ENCODE data around the gene DUSP22. TPM values are rescaled to one million over a fixed set of nuclear protein-coding genes. Genes with fewer than 3 reads are reported as not detected.
A peak's percentile ranks its signal among the peaks of the same experiment; 100 is the strongest.

Gene DUSP22
- total RNA-seq, 1 donor, result 17.0 TPM

- no peak for DNase-seq (ENCODE audit: low read depth)
- H3K4me3 ChIP-seq (ENCODE audit: low read depth, low read length), result no peak overlapping the region
- TF ChIP-seq CTCF (IDR thresholded peaks at IDR 0.05; ENCODE audit: insufficient read depth, low read length), result no peak
Measured at GRCh38 chr6:254016-254415, 38.3 kb upstream of the DUSP22 start.

- no peak for TF ChIP-seq CTCF (IDR thresholded peaks at IDR 0.05; ENCODE audit: insufficient read depth, low read length)
- DNase-seq (ENCODE audit: low read depth), result no peak
- no peak overlapping the region for H3K4me3 ChIP-seq (ENCODE audit: low read depth, low read length)
Measured at GRCh38 chr6:255041-255750, 37.1 kb upstream of the DUSP22 start.

- no peak for DNase-seq (ENCODE audit: low read depth)
- no peak overlapping the region for H3K4me3 ChIP-seq (ENCODE audit: low read depth, low read length)
- TF ChIP-seq CTCF (IDR thresholded peaks at IDR 0.05; ENCODE audit: insufficient read depth, low read length), result no peak
Measured at GRCh38 chr6:255751-256083, 36.6 kb upstream of the DUSP22 start.

- no peak for DNase-seq (ENCODE audit: low read depth)
- TF ChIP-seq CTCF (IDR thresholded peaks at IDR 0.05; ENCODE audit: insufficient read depth, low read length), result no peak
- H3K4me3 ChIP-seq (ENCODE audit: low read depth, low read length), result no peak overlapping the region
Measured at GRCh38 chr6:256169-256568, 36.1 kb upstream of the DUSP22 start.

GRCh38 chr6:257031-257725, 35.1 kb upstream of the DUSP22 start:
- peak; percentile 57 for DNase-seq (ENCODE audit: low read depth)
- no peak overlapping the region for H3K4me3 ChIP-seq (ENCODE audit: low read depth, low read length)
- no peak for TF ChIP-seq CTCF (IDR thresholded peaks at IDR 0.05; ENCODE audit: insufficient read depth, low read length)

- no peak overlapping the region for H3K4me3 ChIP-seq (ENCODE audit: low read depth, low read length)
- no peak for DNase-seq (ENCODE audit: low read depth)
- no peak for TF ChIP-seq CTCF (IDR thresholded peaks at IDR 0.05; ENCODE audit: insufficient read depth, low read length)
Measured at GRCh38 chr6:257774-258173, 34.5 kb upstream of the DUSP22 start.

Data from fibroblast of the aortic adventitia (primary cell).